ENCODE results near the gene DHRS11. TPM values are rescaled to one million over a fixed set of nuclear protein-coding genes. Genes with fewer than 3 reads are reported as not detected.
A peak's percentile ranks its signal among the peaks of the same experiment; 100 is the strongest.

DHRS11 gene
- total and polyA plus RNA-seq, 12 donors, result 5.9 to 28.1 (median 12.9) TPM

- no peaks in the 10 kb centered on the region for H3K9me3 ChIP-seq (replicated peaks in 1 of 3)
- no peaks in the 10 kb centered on the region for H3K36me3 ChIP-seq (replicated peaks in 1 of 2)
- H3K27ac ChIP-seq, result no peak overlapping the region
- intact Hi-C loops (cut with DNase I), result loop anchor here in 1 of 2 donors (10.0 kb wide), 2 partner anchors 550 to 600 kb away; no protein-coding TSS in a partner anchor
- no peaks in the 10 kb centered on the region for H3K4me1 ChIP-seq (replicated peaks in 1 of 2)
- TF ChIP-seq, protein P1, sequence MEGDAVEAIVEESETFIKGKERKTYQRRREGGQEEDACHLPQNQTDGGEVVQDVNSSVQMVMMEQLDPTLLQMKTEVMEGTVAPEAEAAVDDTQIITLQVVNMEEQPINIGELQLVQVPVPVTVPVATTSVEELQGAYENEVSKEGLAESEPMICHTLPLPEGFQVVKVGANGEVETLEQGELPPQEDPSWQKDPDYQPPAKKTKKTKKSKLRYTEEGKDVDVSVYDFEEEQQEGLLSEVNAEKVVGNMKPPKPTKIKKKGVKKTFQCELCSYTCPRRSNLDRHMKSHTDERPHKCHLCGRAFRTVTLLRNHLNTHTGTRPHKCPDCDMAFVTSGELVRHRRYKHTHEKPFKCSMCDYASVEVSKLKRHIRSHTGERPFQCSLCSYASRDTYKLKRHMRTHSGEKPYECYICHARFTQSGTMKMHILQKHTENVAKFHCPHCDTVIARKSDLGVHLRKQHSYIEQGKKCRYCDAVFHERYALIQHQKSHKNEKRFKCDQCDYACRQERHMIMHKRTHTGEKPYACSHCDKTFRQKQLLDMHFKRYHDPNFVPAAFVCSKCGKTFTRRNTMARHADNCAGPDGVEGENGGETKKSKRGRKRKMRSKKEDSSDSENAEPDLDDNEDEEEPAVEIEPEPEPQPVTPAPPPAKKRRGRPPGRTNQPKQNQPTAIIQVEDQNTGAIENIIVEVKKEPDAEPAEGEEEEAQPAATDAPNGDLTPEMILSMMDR (IDR thresholded peaks at IDR 0.05), result no peak
- TF ChIP-seq POLR2A (IDR thresholded peaks at IDR 0.05), result no peak
- DNase-seq, result no peak
- no peak overlapping the region for H3K4me3 ChIP-seq
- H3K27me3 ChIP-seq, result no peaks in the 10 kb centered on the region
- 79 to 91% (median 81%) methylated on average over 7 of the region's 7 CpGs for WGBS, 4 donors
Measured at GRCh38 chr17:36625188-36625587, 33.5 kb downstream of the DHRS11 start.

- 79 to 84% (median 82%) methylated on average over 10 to 12 of the region's 12 CpGs for WGBS, 4 donors
Measured at GRCh38 chr17:36627101-36627500, 35.4 kb downstream of the DHRS11 start.

DNA sequence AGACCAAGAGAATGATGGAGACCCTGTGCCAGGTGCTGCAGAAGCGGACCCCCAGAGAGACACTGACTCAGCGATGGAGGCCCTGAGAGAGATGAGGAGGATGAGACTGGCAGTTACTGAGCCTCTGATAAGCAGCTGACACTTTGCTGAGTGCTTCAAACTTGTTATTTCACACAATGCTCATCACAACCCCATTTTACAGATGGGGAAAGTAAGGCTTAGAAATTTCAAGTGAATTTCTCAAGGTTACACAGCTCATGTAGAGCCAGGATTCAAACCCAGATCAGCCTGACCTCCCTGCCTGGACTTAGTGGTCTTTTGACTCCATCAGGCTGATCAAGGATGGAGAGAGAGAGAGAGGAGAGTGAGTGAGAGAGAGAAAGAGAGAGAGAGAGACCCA lies 36.9 kb downstream of the DHRS11 start:
- intact Hi-C loops (cut with DNase I), result loop anchor here in 1 of 2 donors (2.0 to 10.0 kb wide), 3 partner anchors 418 to 596 kb away; no protein-coding TSS in a partner anchor
- H3K36me3 ChIP-seq (replicated peaks in 1 of 2), result no peaks in the 10 kb centered on the region
- WGBS, 4 donors, result 82 to 94% (median 86%) methylated on average over 2 of the region's 2 CpGs
- TF ChIP-seq, protein P1 (IDR thresholded peaks at IDR 0.05), result no peak
- TF ChIP-seq POLR2A (IDR thresholded peaks at IDR 0.05), result no peak
- no peaks in the 10 kb centered on the region for H3K4me1 ChIP-seq (replicated peaks in 1 of 2)
- H3K4me3 ChIP-seq, result no peak overlapping the region
- no peak for DNase-seq
- H3K27ac ChIP-seq, result no peak overlapping the region
- H3K27me3 ChIP-seq, result no peaks in the 10 kb centered on the region
- no peaks in the 10 kb centered on the region for H3K9me3 ChIP-seq (replicated peaks in 1 of 3)

More at GRCh38 chr17:36627101-36627500, 35.4 kb downstream of the DHRS11 start:
- Histone ChIP-seq H3K27ac (no peak overlapping the region), H3K9me3 (replicated peaks in 1 of 3) (no peaks in the 10 kb centered on the region), H3K4me3 (no peak overlapping the region), H3K27me3 (no peaks in the 10 kb centered on the region), H3K4me1 (replicated peaks in 1 of 2) (no peaks in the 10 kb centered on the region), H3K36me3 (replicated peaks in 1 of 2) (no peaks in the 10 kb centered on the region)
- intact Hi-C loops (cut with DNase I), result loop anchor here in 1 of 2 donors (10.0 kb wide), 2 partner anchors 548 to 598 kb away; no protein-coding TSS in a partner anchor
- DNase-seq, result peak in 1 of 7 donors; percentile 76
- no peak for TF ChIP-seq POLR2A (IDR thresholded peaks at IDR 0.05)
- TF ChIP-seq, protein P1 (IDR thresholded peaks at IDR 0.05), result no peak

GRCh38 chr17:36629252-36629847 lies 37.7 kb downstream of the DHRS11 start:
- no peak overlapping the region for H3K4me3 ChIP-seq
- no peak for TF ChIP-seq POLR2A (IDR thresholded peaks at IDR 0.05)
- TF ChIP-seq, protein P1 (IDR thresholded peaks at IDR 0.05), result peak; percentile 89 to 99 (median 97)
- no peak overlapping the region for H3K27ac ChIP-seq
- peak; percentile 73 to 91 (median 82) for DNase-seq
- no peaks in the 10 kb centered on the region for H3K9me3 ChIP-seq (replicated peaks in 1 of 3)
- WGBS, 4 donors, result 6 to 19% (median 16%) methylated on average over 10 to 14 of the region's 14 CpGs
- intact Hi-C loops (cut with DNase I), result loop anchor here in 1 of 2 donors (2.0 to 10.0 kb wide), 3 partner anchors 417 to 595 kb away; no protein-coding TSS in a partner anchor
- no peaks in the 10 kb centered on the region for H3K4me1 ChIP-seq (replicated peaks in 1 of 2)
- H3K36me3 ChIP-seq (replicated peaks in 1 of 2), result no peaks in the 10 kb centered on the region
- H3K27me3 ChIP-seq, result no peaks in the 10 kb centered on the region
